OCI-LY7 (cell line): ENCODE data around the gene SHOX. TPM values are rescaled to one million over a fixed set of nuclear protein-coding genes. Genes with fewer than 3 reads are reported as not detected.
"Not testable (repeated sequence)": the region's sequence is repeated elsewhere in the genome, so short reads cannot be mapped to it uniquely, and the experiment has no call there.

Experiments used
- BruUV-seq: library from RNA; stranded (reverse); fragments of 400-500 nt; replicated peaks from 2 replicates; lab custom pipeline; 2021; lab: Mats Ljungman, UMichigan
- CTCF ChIA-PET: fragments of 300-600 bp; sonication (Branson Sonifier 250); formaldehyde crosslinking; loops from one replicate; lab custom pipeline; 2022; ENCODE audit warnings: antibody characterized with exemption; ENCODE audit not compliant: unreplicated experiment; lab: Charles Lee
- POLR2A ChIA-PET: fragments of 300-600 bp; sonication (Branson Sonifier 250); formaldehyde crosslinking; loops from one replicate; lab custom pipeline; 2022; ENCODE audit warnings: antibody characterized with exemption; lab: Charles Lee
- DNase-seq: peaks from one replicate; pipeline ENCODE4 v3.0.0-alpha.2; 2015; ENCODE audit warnings: low spot score
- H2AFZ ChIP-seq: fragments of 200-600 bp; sonication (generic), shearing (Covaris generic); 2 replicates; pipeline ENCODE4 v1.6.1; 2014; ENCODE audit warnings: mild to moderate bottlenecking, antibody characterized with exemption, low read length, moderate library complexity
- H3K27ac ChIP-seq: fragments of 200-600 bp; sonication (generic); 2 replicates; pipeline ENCODE4 v1.5.1; 2014; ENCODE audit warnings: mixed run types, low read depth, mild to moderate bottlenecking, moderate library complexity, low read length, inconsistent platforms; ENCODE audit not compliant: poor library complexity, severe bottlenecking
- H3K36me3 ChIP-seq: fragments of 200-600 bp; sonication (generic); 2 replicates; pipeline ENCODE4 v1.6.1; 2014; ENCODE audit warnings: mild to moderate bottlenecking, antibody characterized with exemption, low read length, moderate library complexity, mixed read lengths; ENCODE audit not compliant: insufficient read depth
- H3K4me1 ChIP-seq: fragments of 200-600 bp; sonication (generic); 2 replicates; pipeline ENCODE4 v1.5.1; 2014; ENCODE audit warnings: mild to moderate bottlenecking, low read length; ENCODE audit not compliant: insufficient read depth, poor library complexity, severe bottlenecking
- H3K4me2 ChIP-seq: fragments of 200-600 bp; sonication (generic); 2 replicates; pipeline ENCODE4 v1.6.1; 2014; ENCODE audit warnings: mild to moderate bottlenecking, low read length
- H3K4me3 ChIP-seq: fragments of 200-600 bp; sonication (generic); 2 replicates; pipeline ENCODE4 v1.5.1; 2014; ENCODE audit warnings: mild to moderate bottlenecking, low read depth, low read length; ENCODE audit not compliant: poor library complexity, severe bottlenecking
- H3K79me2 ChIP-seq: fragments of 200-600 bp; sonication (generic); 2 replicates; pipeline ENCODE4 v1.6.1; 2016; ENCODE audit warnings: low read depth, mild to moderate bottlenecking, low read length, moderate library complexity, mixed read lengths; ENCODE audit not compliant: insufficient read depth
- H3K9me2 ChIP-seq: fragments of 200-600 bp; sonication (generic); 2 replicates; pipeline ENCODE4 v1.6.1; 2016; ENCODE audit warnings: mild to moderate bottlenecking, low read length, mixed read lengths; ENCODE audit not compliant: insufficient read depth
- H3K9me3 ChIP-seq: fragments of 200-600 bp; sonication (generic); 2 replicates; pipeline ENCODE4 v1.6.1; 2014; ENCODE audit warnings: mild to moderate bottlenecking, mixed run types, low read length, mixed read lengths
- H4K20me1 ChIP-seq: fragments of 200-600 bp; sonication (generic); 2 replicates; pipeline ENCODE4 v1.6.1; 2014; ENCODE audit warnings: mild to moderate bottlenecking, antibody characterized with exemption, low read length, moderate library complexity, mixed read lengths; ENCODE audit not compliant: insufficient read depth
- CTCF ChIP-seq: fragments of 200-600 bp; sonication (generic); conservative IDR thresholded peaks from 2 replicates; pipeline ENCODE4 v1.5.1; 2014; ENCODE audit warnings: mild to moderate bottlenecking, antibody characterized with exemption, low read length, moderate library complexity, mixed read lengths
- EZH2phosphoT487 ChIP-seq: fragments of 200-600 bp; sonication (generic); IDR thresholded peaks from 2 replicates; pipeline ENCODE4 v1.6.1; 2018; ENCODE audit warnings: low read depth, borderline replicate concordance, mild to moderate bottlenecking, mixed run types, antibody characterized with exemption, low read length, moderate library complexity, mixed read lengths
- intact Hi-C: fragments of 100-400 bp; cut with micrococcal nuclease; formaldehyde crosslinking; loops from one replicate; pipeline ENCODE4 v1.10.0; 2022; ENCODE audit not compliant: unreplicated experiment
- total RNA-seq, 2 experiments: library from RNA; depleted of rRNA in 1 of 2; stranded (reverse); fragments of >200 nt in 1 of 2; shearing (Covaris generic) in 1 of 2; gene quantifications; 2 replicates each; pipeline ENCODE4 v1.2.3, GENCODE V29; 2014 to 2022

SHOX gene
- total RNA-seq, 2 experiments from 2014 or later, result not detected

DNA sequence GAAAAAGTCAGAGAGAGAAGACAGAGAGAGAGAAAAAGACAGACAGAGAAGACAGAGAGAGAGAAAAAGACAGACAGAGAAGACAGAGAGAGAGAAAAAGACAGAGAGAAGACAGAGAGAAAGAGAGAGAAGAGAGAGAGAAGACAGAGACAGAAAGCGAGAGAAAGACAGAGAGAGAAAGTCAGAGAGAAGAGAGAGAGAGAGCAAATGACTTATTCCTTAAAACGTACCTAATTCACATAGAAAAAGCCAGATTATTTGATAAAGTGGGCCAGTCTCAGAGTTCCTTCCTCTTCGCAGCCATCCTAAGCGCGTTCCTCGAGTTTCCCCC, 7.4 kb upstream of the SHOX start:
- no peak overlapping the region for H2AFZ ChIP-seq
- H3K4me3 ChIP-seq, result no peak overlapping the region
- H3K79me2 ChIP-seq, result no peaks in the 10 kb centered on the region
- ChIA-PET CTCF (no interaction called here), POLR2A (no interaction called here)
- no peak overlapping the region for H3K27ac ChIP-seq
- TF ChIP-seq CTCF, result no peak
- no peak for TF ChIP-seq EZH2phosphoT487
- no TSS peak for BruUV-seq
- H3K36me3 ChIP-seq, result no peaks in the 10 kb centered on the region
- no peaks in the 10 kb centered on the region for H4K20me1 ChIP-seq
- DNase-seq, result no peak
- intact Hi-C loops, result no loop called here
- H3K4me1 ChIP-seq, result no peaks in the 10 kb centered on the region
- H3K9me3 ChIP-seq, result no peaks in the 10 kb centered on the region
- H3K4me2 ChIP-seq, result no peak overlapping the region
- H3K9me2 ChIP-seq, result no peaks in the 10 kb centered on the region

DNA sequence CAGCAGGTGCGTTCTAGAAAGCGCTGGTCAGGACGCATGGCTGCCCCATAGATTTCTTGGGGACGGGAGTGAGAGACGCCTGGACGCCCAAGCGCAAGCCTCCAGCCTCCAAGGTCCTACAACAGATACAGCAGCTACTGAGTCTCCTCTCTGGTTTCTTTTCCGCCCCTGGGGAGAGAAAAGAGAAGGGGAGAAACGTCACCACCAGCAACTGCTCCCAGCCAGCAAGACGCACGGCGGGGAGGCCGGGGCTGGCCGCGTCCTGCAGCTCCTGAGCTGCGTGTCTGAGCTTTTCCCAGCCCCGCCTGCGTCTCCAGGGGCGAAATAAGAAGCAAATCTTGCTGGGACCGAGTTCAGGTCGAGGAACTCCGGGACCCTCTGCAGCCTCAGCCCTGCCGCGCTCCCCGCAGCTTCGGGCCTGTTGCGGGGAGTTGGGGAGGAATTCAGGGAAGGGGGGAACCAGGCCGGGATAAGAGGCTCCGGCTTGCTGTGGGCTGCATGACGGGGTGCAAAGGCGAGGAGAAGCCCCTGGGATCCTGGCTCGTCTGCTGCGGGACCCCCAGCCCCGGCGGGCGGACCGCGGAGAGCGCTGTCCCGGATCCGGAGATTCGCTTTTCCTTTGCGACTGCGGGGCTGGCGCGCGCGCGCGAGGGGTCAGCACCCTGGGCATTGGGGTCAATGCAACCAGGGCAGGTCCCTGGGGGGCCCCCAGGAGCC, 6.8 kb upstream of the SHOX start:
- Histone ChIP-seq H3K36me3 (no peaks in the 10 kb centered on the region), H2AFZ (no peak overlapping the region), H4K20me1 (no peaks in the 10 kb centered on the region), H3K9me3 (no peaks in the 10 kb centered on the region), H3K4me2 (no peak overlapping the region), H3K79me2 (no peaks in the 10 kb centered on the region), H3K4me1 (no peaks in the 10 kb centered on the region), H3K4me3 (no peak overlapping the region), H3K9me2 (no peaks in the 10 kb centered on the region), H3K27ac (no peak overlapping the region)
- intact Hi-C loops, result no loop called here
- ChIA-PET CTCF (no interaction called here), POLR2A (no interaction called here)
- TF ChIP-seq CTCF (no peak), EZH2phosphoT487 (no peak)
- no peak for DNase-seq
- BruUV-seq, result no TSS peak

GRCh38 chrX:625137-625691, 5.4 kb upstream of the SHOX start:
- H2AFZ ChIP-seq, result no peak overlapping the region
- no peaks in the 10 kb centered on the region for H4K20me1 ChIP-seq
- no peaks in the 10 kb centered on the region for H3K36me3 ChIP-seq
- BruUV-seq, result no TSS peak
- no peak overlapping the region for H3K27ac ChIP-seq
- H3K79me2 ChIP-seq, result no peaks in the 10 kb centered on the region
- no peak for TF ChIP-seq CTCF
- no peak for TF ChIP-seq EZH2phosphoT487
- H3K4me2 ChIP-seq, result no peak overlapping the region
- ChIA-PET CTCF (no interaction called here), POLR2A (no interaction called here)
- intact Hi-C loops, result no loop called here
- H3K4me3 ChIP-seq, result no peak overlapping the region
- no peaks in the 10 kb centered on the region for H3K9me2 ChIP-seq
- no peak for DNase-seq
- no peaks in the 10 kb centered on the region for H3K4me1 ChIP-seq
- H3K9me3 ChIP-seq, result no peaks in the 10 kb centered on the region

DNA sequence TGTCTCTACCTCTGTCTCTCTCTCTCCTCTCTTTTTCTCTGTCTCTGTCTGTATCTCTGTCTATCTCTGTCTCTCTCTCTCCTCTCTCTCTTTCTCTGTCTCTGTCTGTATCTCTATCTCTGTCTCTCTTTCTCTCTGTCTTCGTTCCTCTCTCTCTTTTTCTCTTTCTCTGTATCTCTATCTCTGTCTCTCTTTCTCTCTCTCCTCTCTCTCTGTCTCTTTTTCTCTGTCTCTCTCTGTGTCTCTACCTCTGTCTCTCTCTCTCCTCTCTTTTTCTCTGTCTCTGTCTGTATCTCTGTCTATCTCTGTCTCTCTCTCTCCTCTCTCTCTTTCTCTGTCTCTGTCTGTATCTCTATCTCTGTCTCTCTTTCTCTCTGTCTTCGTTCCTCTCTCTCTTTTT, 4.5 kb upstream of the SHOX start:
- POLR2A ChIA-PET, intact Hi-C loops, H3K27ac ChIP-seq, DNase-seq, CTCF ChIA-PET, H4K20me1 ChIP-seq, H3K79me2 ChIP-seq, H3K4me1 ChIP-seq, H3K9me2 ChIP-seq, H3K4me2 ChIP-seq, H3K4me3 ChIP-seq, H3K9me3 ChIP-seq, BruUV-seq, H2AFZ ChIP-seq, H3K36me3 ChIP-seq: not testable (repeated sequence)
